ENCODE data around the gene CSNK2A3.

DNA sequence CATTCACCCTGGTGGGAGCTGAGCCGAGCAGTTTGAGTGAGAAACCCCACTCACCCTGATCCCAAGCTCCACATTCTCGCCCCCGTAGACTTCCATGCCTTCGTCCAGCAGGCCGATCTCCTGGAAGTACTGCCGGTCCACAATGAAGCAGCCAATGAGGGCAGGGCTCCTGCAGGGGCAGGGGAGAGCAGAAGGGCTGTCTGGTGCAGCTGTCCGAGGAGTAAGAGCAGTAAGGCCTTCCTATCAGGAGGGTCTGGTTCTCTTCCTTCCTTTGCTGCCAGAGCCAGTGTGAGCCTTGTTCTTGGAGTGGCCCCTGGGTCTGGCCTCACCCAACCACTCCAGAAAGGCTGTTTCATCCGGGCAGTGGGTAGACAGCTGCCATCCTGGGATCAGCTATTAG, 19.4 kb upstream of the CSNK2A3 start:
- TF ChIP-seq, protein P1, sequence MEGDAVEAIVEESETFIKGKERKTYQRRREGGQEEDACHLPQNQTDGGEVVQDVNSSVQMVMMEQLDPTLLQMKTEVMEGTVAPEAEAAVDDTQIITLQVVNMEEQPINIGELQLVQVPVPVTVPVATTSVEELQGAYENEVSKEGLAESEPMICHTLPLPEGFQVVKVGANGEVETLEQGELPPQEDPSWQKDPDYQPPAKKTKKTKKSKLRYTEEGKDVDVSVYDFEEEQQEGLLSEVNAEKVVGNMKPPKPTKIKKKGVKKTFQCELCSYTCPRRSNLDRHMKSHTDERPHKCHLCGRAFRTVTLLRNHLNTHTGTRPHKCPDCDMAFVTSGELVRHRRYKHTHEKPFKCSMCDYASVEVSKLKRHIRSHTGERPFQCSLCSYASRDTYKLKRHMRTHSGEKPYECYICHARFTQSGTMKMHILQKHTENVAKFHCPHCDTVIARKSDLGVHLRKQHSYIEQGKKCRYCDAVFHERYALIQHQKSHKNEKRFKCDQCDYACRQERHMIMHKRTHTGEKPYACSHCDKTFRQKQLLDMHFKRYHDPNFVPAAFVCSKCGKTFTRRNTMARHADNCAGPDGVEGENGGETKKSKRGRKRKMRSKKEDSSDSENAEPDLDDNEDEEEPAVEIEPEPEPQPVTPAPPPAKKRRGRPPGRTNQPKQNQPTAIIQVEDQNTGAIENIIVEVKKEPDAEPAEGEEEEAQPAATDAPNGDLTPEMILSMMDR (IDR thresholded peaks at IDR 0.05), result no peak
- TF ChIP-seq POLR2A (IDR thresholded peaks at IDR 0.05) (no peak), POLR2AphosphoS5 (IDR thresholded peaks at IDR 0.05) (no peak), EP300 (IDR thresholded peaks at IDR 0.05) (no peak)
